Measurements from ENCODE around the gene EPHB1. TPM values are rescaled to one million over a fixed set of nuclear protein-coding genes. Genes with fewer than 3 reads are reported as not detected.

Gene EPHB1
- polyA plus RNA-seq, 1 donor from 2014 or later: 18.7 TPM

DNA sequence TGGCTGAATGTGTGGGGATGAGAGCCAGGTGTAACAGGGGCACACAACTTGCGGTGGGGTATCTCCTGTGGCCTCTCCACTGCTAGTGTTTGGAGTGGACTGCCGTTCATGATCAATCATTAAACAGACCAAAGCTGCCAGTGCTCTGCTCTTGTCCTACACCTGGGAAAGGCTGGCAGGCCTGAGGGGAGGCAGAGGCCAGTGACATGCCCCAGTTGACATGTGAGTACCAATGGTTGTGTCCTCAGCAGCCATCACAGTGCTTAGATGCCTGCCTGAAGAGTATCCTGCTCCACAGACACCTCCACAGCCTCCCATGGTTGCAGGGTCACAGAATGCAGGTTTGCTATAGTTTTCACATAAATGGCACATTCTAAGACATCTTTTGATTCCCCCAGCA is 348.4 kb downstream of the EPHB1 start:
- H2AFZ ChIP-seq (ENCODE audit: low read depth, low read length): no peak overlapping the region
- H3K9me2 ChIP-seq (ENCODE audit: insufficient read depth, low read length): no peaks in the 10 kb centered on the region
- no peak overlapping the region for H3K4me3 ChIP-seq (ENCODE audit: low read length)
- no peaks in the 10 kb centered on the region for H3K9me3 ChIP-seq (ENCODE audit: low read length)
- peaks cover 9% of the 10 kb centered on the region for H3K36me3 ChIP-seq (ENCODE audit: insufficient read depth, low read length)
- H3K79me2 ChIP-seq (replicated peaks; ENCODE audit: insufficient read depth, low read length): no peaks in the 10 kb centered on the region
- no peak overlapping the region for H3K4me2 ChIP-seq (ENCODE audit: low read length)
- H3K27me3 ChIP-seq (ENCODE audit: insufficient read depth, low read depth, low read length): no peaks in the 10 kb centered on the region
- no peak overlapping the region for H3K9ac ChIP-seq (ENCODE audit: low read length)
- H3F3A ChIP-seq (ENCODE audit: insufficient read depth, low read length, poor library complexity, severe bottlenecking): no peaks in the 10 kb centered on the region
- H3K27ac ChIP-seq (ENCODE audit: low read length): no peak overlapping the region
- TF ChIP-seq TAF1 (IDR thresholded peaks at IDR 0.05; ENCODE audit: low read depth): no peak
- TF ChIP-seq, protein P1, sequence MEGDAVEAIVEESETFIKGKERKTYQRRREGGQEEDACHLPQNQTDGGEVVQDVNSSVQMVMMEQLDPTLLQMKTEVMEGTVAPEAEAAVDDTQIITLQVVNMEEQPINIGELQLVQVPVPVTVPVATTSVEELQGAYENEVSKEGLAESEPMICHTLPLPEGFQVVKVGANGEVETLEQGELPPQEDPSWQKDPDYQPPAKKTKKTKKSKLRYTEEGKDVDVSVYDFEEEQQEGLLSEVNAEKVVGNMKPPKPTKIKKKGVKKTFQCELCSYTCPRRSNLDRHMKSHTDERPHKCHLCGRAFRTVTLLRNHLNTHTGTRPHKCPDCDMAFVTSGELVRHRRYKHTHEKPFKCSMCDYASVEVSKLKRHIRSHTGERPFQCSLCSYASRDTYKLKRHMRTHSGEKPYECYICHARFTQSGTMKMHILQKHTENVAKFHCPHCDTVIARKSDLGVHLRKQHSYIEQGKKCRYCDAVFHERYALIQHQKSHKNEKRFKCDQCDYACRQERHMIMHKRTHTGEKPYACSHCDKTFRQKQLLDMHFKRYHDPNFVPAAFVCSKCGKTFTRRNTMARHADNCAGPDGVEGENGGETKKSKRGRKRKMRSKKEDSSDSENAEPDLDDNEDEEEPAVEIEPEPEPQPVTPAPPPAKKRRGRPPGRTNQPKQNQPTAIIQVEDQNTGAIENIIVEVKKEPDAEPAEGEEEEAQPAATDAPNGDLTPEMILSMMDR (IDR thresholded peaks at IDR 0.05; ENCODE audit: poor library complexity, severe bottlenecking): no peak
- no peak for TF ChIP-seq EZH2 (IDR thresholded peaks at IDR 0.05; ENCODE audit: borderline replicate concordance, insufficient read depth, low read length, poor library complexity, severe bottlenecking)
- no peak for TF ChIP-seq POLR2AphosphoS5 (IDR thresholded peaks at IDR 0.05)
- no peak for TF ChIP-seq MXI1 (conservative IDR thresholded peaks at IDR 0.05; ENCODE audit: poor library complexity, severe bottlenecking)
- TF ChIP-seq SMC3 (conservative IDR thresholded peaks at IDR 0.05; ENCODE audit: poor library complexity): no peak
- TF ChIP-seq, protein P2, sequence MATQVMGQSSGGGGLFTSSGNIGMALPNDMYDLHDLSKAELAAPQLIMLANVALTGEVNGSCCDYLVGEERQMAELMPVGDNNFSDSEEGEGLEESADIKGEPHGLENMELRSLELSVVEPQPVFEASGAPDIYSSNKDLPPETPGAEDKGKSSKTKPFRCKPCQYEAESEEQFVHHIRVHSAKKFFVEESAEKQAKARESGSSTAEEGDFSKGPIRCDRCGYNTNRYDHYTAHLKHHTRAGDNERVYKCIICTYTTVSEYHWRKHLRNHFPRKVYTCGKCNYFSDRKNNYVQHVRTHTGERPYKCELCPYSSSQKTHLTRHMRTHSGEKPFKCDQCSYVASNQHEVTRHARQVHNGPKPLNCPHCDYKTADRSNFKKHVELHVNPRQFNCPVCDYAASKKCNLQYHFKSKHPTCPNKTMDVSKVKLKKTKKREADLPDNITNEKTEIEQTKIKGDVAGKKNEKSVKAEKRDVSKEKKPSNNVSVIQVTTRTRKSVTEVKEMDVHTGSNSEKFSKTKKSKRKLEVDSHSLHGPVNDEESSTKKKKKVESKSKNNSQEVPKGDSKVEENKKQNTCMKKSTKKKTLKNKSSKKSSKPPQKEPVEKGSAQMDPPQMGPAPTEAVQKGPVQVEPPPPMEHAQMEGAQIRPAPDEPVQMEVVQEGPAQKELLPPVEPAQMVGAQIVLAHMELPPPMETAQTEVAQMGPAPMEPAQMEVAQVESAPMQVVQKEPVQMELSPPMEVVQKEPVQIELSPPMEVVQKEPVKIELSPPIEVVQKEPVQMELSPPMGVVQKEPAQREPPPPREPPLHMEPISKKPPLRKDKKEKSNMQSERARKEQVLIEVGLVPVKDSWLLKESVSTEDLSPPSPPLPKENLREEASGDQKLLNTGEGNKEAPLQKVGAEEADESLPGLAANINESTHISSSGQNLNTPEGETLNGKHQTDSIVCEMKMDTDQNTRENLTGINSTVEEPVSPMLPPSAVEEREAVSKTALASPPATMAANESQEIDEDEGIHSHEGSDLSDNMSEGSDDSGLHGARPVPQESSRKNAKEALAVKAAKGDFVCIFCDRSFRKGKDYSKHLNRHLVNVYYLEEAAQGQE (IDR thresholded peaks at IDR 0.05; ENCODE audit: borderline replicate concordance): no peak
- no peak for TF ChIP-seq RAD21 (conservative IDR thresholded peaks at IDR 0.05)
- no peak for TF ChIP-seq EP300 (conservative IDR thresholded peaks at IDR 0.05; ENCODE audit: poor library complexity, severe bottlenecking)
- H4K20me1 ChIP-seq (ENCODE audit: insufficient read depth): no peaks in the 10 kb centered on the region

DNA sequence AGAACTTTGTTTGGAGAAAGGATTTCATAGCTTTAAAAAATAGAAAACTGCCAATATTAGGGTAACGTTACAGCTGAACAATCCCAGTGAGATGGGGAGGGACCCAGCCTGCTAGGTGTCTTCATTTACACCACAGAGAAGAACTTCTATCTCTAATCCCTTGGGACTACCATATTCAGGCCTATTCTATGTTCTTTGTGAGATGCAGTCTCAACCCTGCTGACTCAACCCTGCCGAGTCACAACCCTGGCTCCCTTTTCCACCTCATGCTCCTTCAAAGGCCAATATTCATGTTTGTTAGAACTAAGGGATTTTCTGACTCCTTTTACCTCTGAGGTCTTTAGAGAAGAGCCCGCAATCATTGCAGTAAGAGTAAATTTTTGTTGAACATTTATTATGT is 350.5 kb downstream of the EPHB1 start:
- TF ChIP-seq SMC3 (conservative IDR thresholded peaks at IDR 0.05; ENCODE audit: poor library complexity) (no peak), MXI1 (conservative IDR thresholded peaks at IDR 0.05; ENCODE audit: poor library complexity, severe bottlenecking) (no peak), POLR2AphosphoS5 (IDR thresholded peaks at IDR 0.05) (no peak), EP300 (conservative IDR thresholded peaks at IDR 0.05; ENCODE audit: poor library complexity, severe bottlenecking) (no peak), TAF1 (IDR thresholded peaks at IDR 0.05; ENCODE audit: low read depth) (no peak)
- Histone ChIP-seq H3K36me3 (ENCODE audit: insufficient read depth, low read length) (no peaks in the 10 kb centered on the region), H3K27ac (ENCODE audit: low read length) (no peak overlapping the region), H3K79me2 (replicated peaks; ENCODE audit: insufficient read depth, low read length) (no peaks in the 10 kb centered on the region), H3K27me3 (ENCODE audit: insufficient read depth, low read depth, low read length) (no peaks in the 10 kb centered on the region), H3K4me2 (ENCODE audit: low read length) (no peak overlapping the region), H3K9me2 (ENCODE audit: insufficient read depth, low read length) (no peaks in the 10 kb centered on the region), H3K9me3 (ENCODE audit: low read length) (no peaks in the 10 kb centered on the region), H3K9ac (ENCODE audit: low read length) (no peak overlapping the region), H2AFZ (ENCODE audit: low read depth, low read length) (no peak overlapping the region), H3F3A (ENCODE audit: insufficient read depth, low read length, poor library complexity, severe bottlenecking) (no peaks in the 10 kb centered on the region), H4K20me1 (ENCODE audit: insufficient read depth) (no peaks in the 10 kb centered on the region), H3K4me3 (ENCODE audit: low read length) (no peak overlapping the region)
